Rectal smooth muscle tissue (tissue), 1 donor: ENCODE results near the gene IGF1R.

ENCODE experiments used
- H3K27ac ChIP-seq: one replicate; pipeline ENCODE4 v1.7.0; 2013; ENCODE audit warnings: low read depth, low read length, inconsistent platforms
- H3K27me3 ChIP-seq: one replicate; pipeline ENCODE4 v1.7.0; 2013; ENCODE audit warnings: low read length; ENCODE audit not compliant: control insufficient read depth, insufficient read depth
- H3K36me3 ChIP-seq: one replicate; pipeline ENCODE4 v1.7.0; 2013; ENCODE audit warnings: low read length; ENCODE audit not compliant: control insufficient read depth, insufficient read depth
- H3K4me1 ChIP-seq: one replicate; pipeline ENCODE4 v1.7.0; 2013; ENCODE audit warnings: low read length; ENCODE audit not compliant: control insufficient read depth, insufficient read depth
- H3K4me3 ChIP-seq: one replicate; pipeline ENCODE4 v1.7.0; 2013; ENCODE audit warnings: low read length
- H3K9ac ChIP-seq: one replicate; pipeline ENCODE4 v1.7.0; 2013; ENCODE audit warnings: low read length

IGF1R gene

GRCh38 chr15:98794748-98795147 lies 146.4 kb downstream of the IGF1R start:
- no peak overlapping the region for H3K4me3 ChIP-seq
- peaks cover 12% of the 10 kb centered on the region for H3K4me1 ChIP-seq
- no peaks in the 10 kb centered on the region for H3K36me3 ChIP-seq
- no peak overlapping the region for H3K9ac ChIP-seq
- H3K27me3 ChIP-seq = no peaks in the 10 kb centered on the region
- no peak overlapping the region for H3K27ac ChIP-seq

- Histone ChIP-seq H3K4me1 (peaks cover 19% of the 10 kb centered on the region), H3K36me3 (no peaks in the 10 kb centered on the region), H3K4me3 (no peak overlapping the region), H3K9ac (no peak overlapping the region), H3K27ac (no peak overlapping the region), H3K27me3 (no peaks in the 10 kb centered on the region)
These were observed 147.6 kb downstream of the IGF1R start for GRCh38 chr15:98795980-98796379.

GRCh38 chr15:98796685-98797357 lies 148.5 kb downstream of the IGF1R start:
- Histone ChIP-seq H3K9ac (no peak overlapping the region), H3K4me1 (peaks cover 27% of the 10 kb centered on the region), H3K27ac (no peak overlapping the region), H3K36me3 (no peaks in the 10 kb centered on the region), H3K4me3 (no peak overlapping the region), H3K27me3 (no peaks in the 10 kb centered on the region)

GRCh38 chr15:98798375-98798893 lies 150.1 kb downstream of the IGF1R start:
- Histone ChIP-seq H3K4me1 (peaks cover 25% of the 10 kb centered on the region), H3K9ac (no peak overlapping the region), H3K36me3 (no peaks in the 10 kb centered on the region), H3K27ac (no peak overlapping the region), H3K27me3 (no peaks in the 10 kb centered on the region), H3K4me3 (no peak overlapping the region)

GRCh38 chr15:98799461-98800390 lies 151.4 kb downstream of the IGF1R start:
- Histone ChIP-seq H3K27ac (peak overlapping the region; percentile 27), H3K4me1 (peaks cover 24% of the 10 kb centered on the region), H3K36me3 (no peaks in the 10 kb centered on the region), H3K4me3 (no peak overlapping the region), H3K9ac (no peak overlapping the region), H3K27me3 (no peaks in the 10 kb centered on the region)

- H3K27ac ChIP-seq = peak overlapping the region; percentile 27
- no peak overlapping the region for H3K4me3 ChIP-seq
- peaks cover 23% of the 10 kb centered on the region for H3K4me1 ChIP-seq
- no peaks in the 10 kb centered on the region for H3K36me3 ChIP-seq
- H3K9ac ChIP-seq = no peak overlapping the region
- no peaks in the 10 kb centered on the region for H3K27me3 ChIP-seq
These were observed 152.3 kb downstream of the IGF1R start for GRCh38 chr15:98800437-98801233.

GRCh38 chr15:98801234-98801561 lies 152.9 kb downstream of the IGF1R start:
- no peaks in the 10 kb centered on the region for H3K27me3 ChIP-seq
- no peak overlapping the region for H3K4me3 ChIP-seq
- no peak overlapping the region for H3K27ac ChIP-seq
- no peaks in the 10 kb centered on the region for H3K36me3 ChIP-seq
- no peak overlapping the region for H3K9ac ChIP-seq
- peaks cover 26% of the 10 kb centered on the region for H3K4me1 ChIP-seq

- Histone ChIP-seq H3K36me3 (no peaks in the 10 kb centered on the region), H3K27me3 (no peaks in the 10 kb centered on the region), H3K9ac (no peak overlapping the region), H3K4me1 (peaks cover 26% of the 10 kb centered on the region), H3K27ac (no peak overlapping the region), H3K4me3 (no peak overlapping the region)
These were observed 153.8 kb downstream of the IGF1R start for GRCh38 chr15:98802187-98802586.

GRCh38 chr15:98803228-98804056 lies 155.1 kb downstream of the IGF1R start:
- peaks cover 29% of the 10 kb centered on the region for H3K4me1 ChIP-seq
- no peak overlapping the region for H3K9ac ChIP-seq
- no peak overlapping the region for H3K27ac ChIP-seq
- H3K36me3 ChIP-seq = no peaks in the 10 kb centered on the region
- H3K27me3 ChIP-seq = no peaks in the 10 kb centered on the region
- H3K4me3 ChIP-seq = no peak overlapping the region

- Histone ChIP-seq H3K27me3 (no peaks in the 10 kb centered on the region), H3K4me1 (peaks cover 29% of the 10 kb centered on the region), H3K9ac (no peak overlapping the region), H3K4me3 (no peak overlapping the region), H3K36me3 (no peaks in the 10 kb centered on the region), H3K27ac (no peak overlapping the region)
These were observed 155.7 kb downstream of the IGF1R start for GRCh38 chr15:98804057-98804380.

GRCh38 chr15:98805434-98806274 lies 157.3 kb downstream of the IGF1R start:
- H3K36me3 ChIP-seq = no peaks in the 10 kb centered on the region
- H3K27ac ChIP-seq = no peak overlapping the region
- H3K27me3 ChIP-seq = no peaks in the 10 kb centered on the region
- H3K4me3 ChIP-seq = no peak overlapping the region
- no peak overlapping the region for H3K9ac ChIP-seq
- peaks cover 18% of the 10 kb centered on the region for H3K4me1 ChIP-seq
